Stimulated activated CD4-positive, alpha-beta T cell treated with anti-CD3 and anti-CD28 coated beads, Interleukin-4, amount 100 ng/mL, for 1 hour (primary cell): ENCODE results near the gene NR1I2.

Experiments used
- DNase-seq: peaks from one replicate; pipeline ENCODE4 v3.0.0-alpha.2; 2020

NR1I2 gene

DNA sequence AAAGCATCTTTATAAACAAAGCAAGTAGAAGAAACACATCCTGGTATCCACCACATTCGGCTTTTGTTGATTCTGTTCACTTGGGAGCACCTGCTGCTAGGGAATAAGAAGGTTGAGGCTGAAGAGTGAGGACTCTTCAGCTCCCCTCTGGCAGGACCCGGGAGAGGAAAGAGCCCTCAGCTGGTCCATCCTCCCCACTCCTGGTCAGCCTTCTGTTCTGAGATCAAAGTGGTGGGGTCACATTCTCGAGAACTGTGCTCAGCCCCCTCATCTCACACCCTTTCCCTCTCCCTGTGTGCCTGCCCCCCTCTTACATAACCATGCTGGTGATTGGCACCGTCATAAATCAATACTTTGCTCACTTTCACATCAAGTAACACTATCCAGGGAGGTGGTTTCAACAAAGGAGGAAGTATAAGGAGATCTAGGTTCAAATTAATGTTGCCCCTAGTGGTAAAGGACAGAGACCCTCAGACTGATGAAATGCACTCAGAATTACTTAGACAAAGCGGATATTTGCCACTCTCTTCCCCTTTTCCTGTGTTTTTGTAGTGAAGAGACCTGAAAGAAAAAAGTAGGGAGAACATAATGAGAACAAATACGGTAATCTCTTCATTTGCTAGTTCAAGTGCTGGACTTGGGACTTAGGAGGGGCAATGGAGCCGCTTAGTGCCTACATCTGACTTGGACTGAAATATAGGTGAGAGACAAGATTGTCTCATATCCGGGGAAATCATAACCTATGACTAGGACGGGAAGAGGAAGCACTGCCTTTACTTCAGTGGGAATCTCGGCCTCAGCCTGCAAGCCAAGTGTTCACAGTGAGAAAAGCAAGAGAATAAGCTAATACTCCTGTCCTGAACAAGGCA is at the start of gene NR1I2:
Gene NR1I2 (plus strand): TSS at position 772 of the 869 bp plus-strand sequence.
- no peak for DNase-seq

DNA sequence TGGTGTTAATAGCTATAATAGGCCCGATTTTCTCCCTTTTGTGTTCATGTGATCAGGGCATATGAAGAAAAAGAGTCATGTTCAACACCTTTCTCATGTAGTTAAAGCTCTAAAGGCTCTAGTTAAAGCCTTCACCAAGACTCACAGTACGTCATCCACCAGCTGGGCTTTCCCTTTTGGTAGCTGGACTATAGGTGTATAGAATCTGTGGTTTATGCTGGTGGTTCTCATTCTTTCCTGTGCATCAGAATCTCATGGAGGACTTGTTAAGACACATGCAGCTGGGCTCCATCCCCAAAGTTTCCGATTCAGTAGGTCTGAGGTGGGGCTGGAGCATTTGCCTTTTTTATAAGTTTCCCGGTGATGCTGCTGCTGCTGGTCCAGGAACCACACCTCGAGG is 48.1 kb upstream of the NR1I2 start:
- DNase-seq, result no peak

DNA sequence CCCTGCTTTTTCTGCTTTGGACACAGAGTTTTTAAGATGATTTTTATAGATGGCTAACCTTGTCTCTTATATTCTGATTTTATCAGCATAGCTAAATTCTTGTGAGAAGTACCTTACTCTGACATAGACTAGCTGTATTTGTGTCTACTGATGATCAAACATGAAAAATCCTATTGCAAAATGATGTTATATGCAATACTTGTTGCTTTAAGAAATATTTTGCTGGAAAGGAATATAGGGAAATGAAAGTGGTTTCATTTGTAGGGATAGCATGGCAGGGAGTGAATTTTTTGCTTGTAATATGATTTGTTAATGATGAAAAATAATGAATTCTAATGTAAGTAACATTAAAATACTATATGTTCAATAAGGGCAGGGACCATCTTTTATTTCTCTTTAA is 43.2 kb upstream of the NR1I2 start:
- no peak for DNase-seq

DNA sequence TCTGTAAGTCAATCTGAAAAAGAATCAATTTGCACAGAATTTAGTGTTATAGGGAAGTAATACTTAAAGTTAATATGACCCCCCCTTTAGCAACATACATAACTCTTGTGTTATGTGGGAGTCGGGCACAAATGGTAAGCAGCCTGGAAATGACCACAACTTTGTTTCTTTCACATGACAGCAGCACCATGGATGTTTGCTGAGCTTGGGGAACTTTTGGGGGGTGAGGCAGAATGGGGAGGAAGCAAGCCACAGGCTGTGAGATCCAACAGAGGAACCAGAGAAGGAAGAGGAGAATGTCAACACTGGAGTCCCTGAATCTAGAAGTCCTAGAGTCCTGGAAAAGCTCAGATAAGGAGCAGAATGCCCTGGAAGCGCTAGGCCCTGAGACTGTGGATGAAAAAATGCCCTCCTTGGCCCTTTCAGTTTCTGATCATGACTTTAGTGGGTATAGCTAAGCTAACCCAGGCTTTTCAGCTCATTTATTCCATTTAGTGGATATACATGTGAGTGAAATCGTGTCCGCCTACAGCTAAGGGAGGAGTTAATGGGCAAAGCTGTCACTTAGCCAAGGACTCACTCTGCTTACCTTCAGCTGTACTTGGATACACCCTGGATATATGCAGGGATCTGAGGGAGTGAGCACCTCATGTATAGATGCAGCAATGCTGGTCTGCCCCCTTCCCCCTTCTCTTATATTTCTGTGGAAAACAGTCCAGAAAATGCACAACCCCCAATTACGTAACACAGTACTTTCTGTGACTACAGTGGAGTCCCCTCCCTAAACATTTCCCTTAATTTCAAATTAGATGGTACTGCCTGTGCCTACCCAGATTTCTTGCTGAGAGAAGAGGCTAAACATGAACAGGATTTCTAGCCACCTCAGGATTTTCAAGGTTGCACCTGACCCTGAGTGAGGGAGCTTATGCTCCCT is 40.0 kb upstream of the NR1I2 start:
- no peak for DNase-seq

DNA sequence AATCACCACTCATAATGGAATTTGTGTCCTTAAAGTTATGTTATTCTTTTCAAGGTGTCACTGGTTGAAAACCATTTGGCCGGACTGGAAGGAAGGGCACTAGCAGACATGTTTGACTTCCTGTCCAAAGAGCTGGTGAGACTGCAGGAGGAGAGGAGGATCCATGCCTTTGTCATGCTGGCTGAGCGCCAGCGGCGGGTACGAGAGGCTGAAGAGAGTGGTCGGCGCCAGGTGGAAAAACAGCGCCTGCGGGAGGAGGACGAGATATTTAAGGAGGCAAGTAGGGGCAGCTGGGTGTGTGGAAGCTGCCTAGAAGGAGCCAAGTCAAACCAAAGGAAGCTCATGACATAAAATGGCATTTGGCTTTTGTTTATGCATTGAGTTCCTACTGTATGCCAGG is 38.0 kb upstream of the NR1I2 start:
- no peak for DNase-seq

DNA sequence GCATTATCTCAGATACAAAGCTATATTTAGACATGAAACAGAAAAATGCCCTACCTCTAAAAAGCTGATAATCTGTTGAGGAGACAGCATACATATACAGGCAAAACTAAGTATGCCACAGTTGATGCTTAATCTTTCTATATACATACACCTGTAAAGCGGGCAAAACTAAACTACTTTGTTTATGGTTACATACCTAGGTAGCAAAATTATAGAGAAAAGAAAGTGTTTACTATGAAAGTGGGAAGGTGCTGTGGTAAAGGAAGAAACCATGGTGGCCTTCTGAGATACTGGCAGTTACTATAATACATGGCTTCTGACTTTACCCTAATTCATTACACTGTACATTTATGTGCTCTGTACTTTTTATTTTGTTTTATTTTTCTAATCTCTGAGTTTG is 36.0 kb upstream of the NR1I2 start:
- no peak for DNase-seq

DNA sequence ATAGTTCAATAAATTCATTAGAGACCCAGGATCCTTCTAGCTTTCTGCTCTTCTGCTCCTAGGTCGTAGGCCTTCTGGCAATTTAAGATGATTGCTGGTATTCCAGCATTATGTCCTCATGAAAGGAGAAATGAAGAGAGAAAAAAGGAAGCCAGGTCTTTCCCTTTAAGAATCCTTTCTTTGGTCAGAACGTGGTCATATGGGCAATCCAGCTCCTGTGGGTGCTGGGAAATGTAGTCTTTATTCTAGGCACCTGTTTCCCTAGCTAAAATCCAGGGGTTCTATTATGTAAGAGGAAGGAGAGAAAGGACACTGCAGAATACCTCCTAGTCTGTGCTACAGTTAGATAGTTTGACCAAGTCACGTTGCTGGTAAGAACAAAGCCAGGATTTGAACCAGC is 35.5 kb upstream of the NR1I2 start:
- no peak for DNase-seq

DNA sequence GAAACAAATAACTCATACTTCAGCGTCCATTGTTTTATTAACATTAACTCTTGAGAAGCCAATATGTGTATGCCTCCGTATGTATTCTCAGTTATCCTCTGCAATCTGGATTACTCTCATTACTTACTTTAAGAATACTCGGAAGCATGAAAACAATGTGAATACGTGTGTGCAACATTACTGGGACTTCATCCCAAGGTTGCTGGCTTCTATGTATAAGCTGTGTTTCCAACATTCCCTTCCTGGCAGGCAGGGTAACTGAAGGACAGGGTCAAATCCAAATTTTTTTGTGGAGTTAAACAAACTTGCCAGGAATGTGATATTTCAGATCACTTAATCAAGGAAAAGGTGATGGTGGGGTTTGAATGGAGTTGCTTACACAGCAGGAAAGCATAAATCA is 34.5 kb upstream of the NR1I2 start:
- DNase-seq, result no peak

DNA sequence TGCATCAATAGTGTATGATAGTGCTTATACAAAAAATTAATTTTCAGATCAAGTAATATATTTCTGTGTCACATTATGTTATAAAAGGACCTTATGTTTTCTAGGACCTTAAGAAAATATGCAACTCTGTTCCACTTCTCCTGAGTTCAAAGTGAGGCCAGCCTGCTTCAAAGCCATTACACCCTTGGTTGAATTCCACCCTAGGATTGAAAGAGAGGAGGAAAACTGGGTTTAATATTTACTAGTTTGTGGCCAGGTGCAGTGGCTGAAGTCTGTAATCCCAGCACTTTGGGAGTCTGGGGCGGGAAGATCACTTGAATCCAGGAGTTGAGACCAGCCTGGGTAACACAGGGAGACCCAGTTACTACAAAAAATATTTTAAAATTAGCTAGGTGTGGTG is 32.9 kb upstream of the NR1I2 start:
- DNase-seq, result no peak

DNA sequence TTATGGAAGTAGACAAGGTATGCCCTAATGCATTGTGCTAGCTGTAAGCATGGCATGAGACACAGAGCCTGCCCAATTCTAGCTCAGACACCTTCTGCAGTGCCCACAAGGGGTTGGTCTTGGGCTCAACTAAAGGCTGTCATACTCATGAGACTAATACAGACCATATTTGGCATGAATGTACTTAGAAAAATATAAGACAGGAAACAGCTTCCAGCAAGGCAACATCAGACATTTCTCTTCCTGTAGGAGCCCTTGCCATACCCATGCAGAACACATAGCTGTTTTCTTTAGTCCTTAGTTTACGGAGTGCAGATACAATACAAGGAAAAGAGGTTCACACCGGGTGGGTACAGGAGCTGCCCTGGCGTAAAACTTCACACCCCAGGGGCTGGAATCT is 30.5 kb upstream of the NR1I2 start:
- no peak for DNase-seq

DNA sequence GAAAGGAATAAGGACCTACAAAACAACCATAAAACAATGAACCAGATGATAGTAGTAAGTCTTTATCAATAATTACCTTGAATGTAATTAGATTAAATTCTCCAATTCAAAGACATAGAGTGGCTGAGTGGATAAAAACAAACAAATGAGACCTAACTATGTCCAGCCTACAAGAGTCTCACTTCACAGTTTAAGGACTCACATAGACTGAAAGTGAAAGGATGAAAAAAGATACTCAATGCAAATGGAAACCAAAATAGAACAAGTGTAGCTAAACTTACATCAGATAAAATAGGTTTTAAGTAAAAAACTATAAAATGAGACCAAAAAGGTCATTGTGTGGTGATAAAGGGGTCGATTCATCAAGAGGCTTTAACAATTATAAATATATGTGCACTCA is 21.9 kb upstream of the NR1I2 start:
- no peak for DNase-seq

DNA sequence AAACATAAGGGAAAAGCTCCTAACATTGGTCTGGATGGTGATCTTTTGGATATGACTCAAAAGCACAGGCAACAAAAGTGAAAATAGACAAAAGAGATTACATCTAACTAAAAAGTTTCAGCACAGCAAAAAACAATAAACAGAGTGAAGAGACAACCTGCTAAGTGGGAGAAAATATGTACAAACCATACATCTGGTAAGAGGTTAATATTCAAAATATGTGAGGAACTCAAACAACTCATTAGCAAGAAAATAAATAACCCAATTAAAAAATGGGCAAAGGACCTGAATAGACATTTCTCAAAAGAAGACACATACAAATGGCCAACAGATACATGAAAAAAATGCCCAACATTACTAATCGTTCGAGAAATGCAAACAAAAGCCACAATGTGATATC is 19.0 kb upstream of the NR1I2 start:
- no peak for DNase-seq

DNA sequence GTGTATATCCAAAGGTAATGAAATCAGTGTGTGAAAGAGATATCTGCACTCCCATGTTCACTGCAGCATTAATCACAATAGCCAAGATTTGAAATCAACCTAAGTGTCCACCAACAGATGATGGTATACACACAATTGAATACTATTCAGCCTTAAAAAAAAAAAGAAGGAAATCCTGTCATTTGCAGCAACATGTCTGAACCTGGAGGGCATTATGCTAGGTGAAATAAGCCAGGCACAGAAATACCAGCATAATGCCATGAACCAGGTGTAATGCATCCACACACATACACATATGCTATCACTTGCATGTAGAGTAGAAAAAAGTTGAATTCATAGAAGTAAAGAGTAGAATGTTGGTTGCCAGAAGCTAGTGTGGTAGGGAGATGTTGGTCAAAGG is 18.4 kb upstream of the NR1I2 start:
- no peak for DNase-seq

DNA sequence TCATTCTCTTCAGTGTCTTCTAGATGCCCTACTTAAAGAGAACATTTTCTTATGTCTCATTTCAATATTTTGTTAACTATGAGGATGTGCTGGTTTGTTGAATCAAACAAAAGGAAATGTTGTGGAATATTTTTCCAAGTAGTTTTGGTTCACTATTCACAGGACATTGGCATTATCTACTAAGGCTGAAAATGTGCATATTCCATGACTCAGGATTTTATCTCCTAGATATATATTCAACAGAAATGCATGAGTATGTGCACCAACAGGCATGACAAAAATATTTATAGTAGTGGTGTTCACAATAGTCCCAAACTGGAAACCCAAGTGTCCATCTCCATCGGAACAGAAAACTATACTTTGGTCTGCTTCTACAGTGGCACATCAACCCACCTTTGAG is 16.7 kb upstream of the NR1I2 start:
- no peak for DNase-seq

DNA sequence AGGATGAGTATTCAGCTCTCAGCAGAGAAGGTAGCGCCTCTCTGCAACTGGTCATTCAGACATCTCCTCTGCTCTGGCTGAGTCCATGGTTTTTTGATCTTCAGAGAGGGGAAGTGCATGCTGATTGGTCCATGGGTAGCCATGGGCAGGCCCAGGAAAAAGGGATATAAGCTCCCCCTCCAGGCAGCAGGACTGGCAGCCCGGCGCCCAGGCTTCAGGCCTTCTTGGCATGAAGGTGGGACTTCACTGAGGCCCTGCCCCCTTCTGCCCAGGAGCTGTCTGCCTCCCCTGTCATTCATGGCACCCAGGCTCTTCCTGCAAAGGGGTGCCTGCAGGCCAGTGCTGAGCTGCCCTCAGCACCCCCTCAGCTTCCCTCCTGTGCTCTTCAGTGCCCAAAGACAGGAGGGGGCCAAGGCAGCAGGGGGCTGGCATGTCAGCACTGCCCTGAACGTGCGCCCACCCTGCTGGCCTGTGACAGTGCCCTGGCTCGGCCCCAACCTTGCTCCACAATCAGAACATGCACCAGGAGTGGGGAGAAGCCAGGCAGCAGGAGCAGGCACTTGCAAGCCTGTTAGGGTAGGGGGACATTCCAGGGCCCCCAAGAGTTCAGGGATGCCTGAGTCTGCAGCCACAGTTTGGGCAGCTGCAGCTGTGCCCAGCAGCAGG is 13.8 kb upstream of the NR1I2 start:
- no peak for DNase-seq

DNA sequence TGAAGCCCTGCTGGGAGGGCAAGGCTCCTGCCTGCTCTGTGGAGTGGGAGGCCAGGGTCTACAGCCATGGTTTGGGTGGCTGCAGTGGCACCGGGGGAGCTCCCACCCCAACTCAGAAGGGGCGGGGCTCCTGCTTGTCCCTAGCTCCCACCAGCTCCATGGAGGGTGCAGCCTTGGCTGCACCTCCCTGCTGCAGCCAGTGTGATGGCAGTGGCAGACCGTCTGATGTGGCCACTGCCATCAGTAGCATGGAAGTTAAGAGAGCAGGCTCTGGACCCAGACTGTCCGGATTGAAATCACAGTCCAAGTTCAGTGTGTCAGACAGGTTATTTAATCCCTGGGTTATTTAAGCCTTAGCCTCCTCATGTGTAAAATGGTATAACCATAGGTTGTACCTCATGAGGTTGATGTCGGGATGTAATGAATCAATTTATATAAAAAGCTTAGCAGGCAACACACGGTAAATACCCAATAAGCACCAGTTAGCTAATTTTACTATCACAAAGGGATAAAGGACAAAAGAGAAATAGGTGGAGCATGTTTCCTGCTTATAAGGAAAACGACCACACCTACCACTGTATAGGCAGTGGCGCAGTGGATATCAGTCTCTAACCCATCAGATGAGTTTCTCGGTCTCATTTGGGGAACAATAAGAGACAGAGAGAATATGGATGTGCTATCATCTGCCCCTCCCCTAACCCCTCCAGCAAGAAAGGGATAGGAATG is 13.1 kb upstream of the NR1I2 start:
- DNase-seq, result no peak

DNA sequence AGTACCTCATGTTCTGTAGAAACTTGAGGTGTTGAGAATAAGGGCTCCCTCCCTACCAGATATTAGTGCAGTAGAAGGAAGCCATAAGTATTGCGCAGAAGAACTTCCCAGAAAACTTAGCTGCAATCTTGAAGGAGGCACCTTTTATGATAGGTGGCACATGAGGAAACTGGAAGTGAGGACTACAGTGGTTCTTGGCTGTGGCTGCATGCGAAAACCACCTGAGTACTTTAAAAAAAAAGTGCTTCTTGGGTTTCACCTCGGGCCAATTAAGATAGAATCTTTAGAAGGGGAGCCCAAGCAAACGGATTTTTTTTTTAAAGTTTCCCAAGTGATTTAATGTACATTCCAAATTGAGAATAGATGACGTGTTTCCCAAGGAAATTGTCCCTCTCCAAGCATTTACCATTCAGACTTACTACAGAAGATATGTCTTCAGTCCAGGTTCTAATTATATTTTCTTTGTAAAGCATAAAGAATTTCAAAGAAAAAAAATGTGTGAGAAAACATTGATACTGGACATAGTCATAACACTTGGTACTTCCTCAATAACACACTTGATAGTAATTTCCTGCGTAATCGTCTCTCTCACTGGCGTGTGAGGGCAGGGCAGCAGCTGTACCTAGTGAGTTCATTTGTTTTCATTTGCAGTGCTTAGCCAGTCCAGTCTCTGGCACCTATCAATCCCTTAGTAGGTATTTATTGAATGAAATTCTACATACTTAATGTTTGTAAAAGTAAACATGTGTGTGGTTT is 12.3 kb upstream of the NR1I2 start:
- DNase-seq, result no peak

DNA sequence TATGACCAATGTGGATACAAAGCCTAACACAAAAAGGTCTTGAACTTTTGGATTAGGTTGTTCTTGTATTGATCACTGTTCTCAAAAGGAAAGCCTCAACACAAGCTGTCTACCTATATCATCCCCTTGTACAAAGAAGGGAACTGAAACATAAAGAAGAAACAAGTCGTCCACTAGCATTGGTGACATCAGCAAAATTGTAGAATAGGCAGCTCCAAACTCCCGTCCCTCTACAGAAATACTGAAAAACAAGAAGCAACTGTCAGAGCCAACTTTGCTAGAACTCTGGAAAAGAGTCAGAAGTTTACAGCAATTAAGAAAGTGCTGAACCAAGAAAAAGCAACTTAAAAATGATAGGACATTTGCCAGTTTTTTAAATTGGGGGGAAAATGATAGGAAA is 7.5 kb upstream of the NR1I2 start:
- DNase-seq, result no peak

DNA sequence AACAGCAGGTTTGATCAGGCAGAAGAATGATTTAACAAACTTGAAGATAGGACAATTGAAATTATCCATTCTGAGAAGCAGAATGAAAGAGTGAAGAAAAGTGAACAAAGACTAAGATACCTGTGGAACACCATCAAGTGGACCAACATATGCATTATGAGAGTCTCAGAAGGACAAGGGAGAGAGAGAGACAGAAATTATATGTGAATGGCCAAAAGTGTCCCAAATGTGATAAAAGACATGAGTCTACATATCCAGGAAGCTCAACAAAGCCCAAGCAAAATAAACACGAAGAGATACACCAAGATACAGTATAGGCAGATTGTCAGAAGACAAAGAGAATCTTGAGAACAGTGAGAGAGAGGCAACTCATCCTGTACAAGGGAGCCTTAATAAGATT is 5.6 kb upstream of the NR1I2 start:
- DNase-seq, result no peak

DNA sequence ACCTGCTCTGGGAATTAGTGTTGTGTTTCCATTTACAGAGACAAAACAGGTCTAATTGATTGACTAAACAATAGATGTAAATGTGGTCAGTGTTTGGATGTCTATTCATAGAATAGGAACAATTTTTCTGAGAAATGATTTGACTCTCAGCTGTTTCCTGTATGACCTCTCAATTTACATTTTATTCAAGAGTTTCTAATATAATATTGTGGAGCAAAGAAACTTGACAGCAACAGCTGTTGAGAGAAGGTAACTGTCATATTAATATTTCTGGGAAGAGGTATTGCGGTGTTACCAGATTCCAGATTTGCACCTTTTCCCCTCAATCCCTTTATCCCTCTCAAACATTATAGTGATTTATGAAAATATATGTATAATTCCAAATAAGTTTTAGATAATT is 3.7 kb upstream of the NR1I2 start:
- DNase-seq, result no peak

DNA sequence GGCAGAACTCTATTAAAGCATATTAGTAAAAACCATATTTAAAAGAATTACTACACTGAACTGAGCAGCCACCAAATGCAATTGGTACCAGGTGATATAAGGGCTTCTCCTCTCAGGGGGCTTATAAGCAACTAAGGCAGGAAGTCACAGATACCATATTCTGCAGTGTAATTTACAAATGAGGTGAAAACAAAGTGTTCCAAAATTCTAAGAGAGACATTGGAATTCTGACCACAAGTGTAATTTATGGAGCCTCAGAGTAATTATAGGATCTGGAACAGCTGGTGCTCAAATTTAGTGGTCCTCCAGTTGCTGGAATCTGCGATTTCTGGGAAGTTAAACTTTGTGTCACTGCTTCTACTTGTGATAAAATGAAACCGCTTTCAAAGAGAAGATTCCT is 3.1 kb upstream of the NR1I2 start:
- no peak for DNase-seq

DNA sequence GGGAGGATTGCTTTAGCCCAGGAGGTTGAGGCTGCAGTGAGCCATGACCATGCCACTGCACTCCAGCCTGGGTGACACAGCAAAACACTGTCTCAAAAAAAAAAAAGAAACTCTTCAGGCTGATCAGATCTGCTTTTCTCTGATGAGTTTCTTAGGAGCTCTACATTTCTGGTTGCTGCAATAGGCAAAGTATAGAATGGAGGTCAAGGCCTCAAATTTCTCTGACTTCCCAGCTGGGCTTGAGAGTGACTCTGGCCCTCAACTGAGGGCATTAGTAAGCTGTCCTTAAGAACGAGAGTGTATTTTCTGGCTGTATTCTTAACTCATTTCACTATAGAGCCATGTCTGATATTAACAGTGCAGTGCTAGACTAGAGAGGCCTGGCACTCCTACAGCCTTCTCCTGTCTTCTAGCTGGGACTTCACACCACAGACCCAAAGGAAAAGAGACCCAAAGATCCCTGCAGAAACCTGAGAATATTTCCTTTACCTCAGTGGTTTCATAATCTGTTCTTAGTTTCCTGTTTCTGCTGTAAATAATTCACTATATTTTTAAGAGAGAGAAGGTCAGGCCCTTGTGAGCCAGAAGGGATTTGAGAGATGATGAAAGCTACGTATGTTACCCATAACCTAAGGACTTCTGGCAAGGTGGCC is 2.0 kb upstream of the NR1I2 start:
- DNase-seq, result no peak
